HepG2 (cell line): Measurements from ENCODE around the gene PLXNA4. TPM values are rescaled to one million over a fixed set of nuclear protein-coding genes. Genes with fewer than 3 reads are reported as not detected.

Experiments
- ATAC-seq: fragments of 200-7000 bp; cut with Tn5 transposase; 3 replicates; pipeline ENCODE4 v1.9.1; 2020; ENCODE audit warnings: mild to moderate bottlenecking, moderate library complexity
- BruUV-seq: library from RNA; stranded (reverse); fragments of 400-500 nt; replicated peaks from 2 replicates; lab custom pipeline; 2021; lab: Mats Ljungman, UMichigan
- CTCF ChIA-PET: fragments of 300-600 bp; formaldehyde crosslinking; extraction: SDS; loops from one replicate; lab custom pipeline; 2021; ENCODE audit warnings: low total read pairs, inconsistent platforms, low intra/inter-chr PET ratio; lab: Yijun Ruan, JAX
- POLR2A ChIA-PET: fragments of 350-600 bp; sonication (Branson Sonifier 250); formaldehyde crosslinking; loops from one replicate; lab custom pipeline; 2020; ENCODE audit warnings: antibody characterized with exemption, inconsistent platforms; lab: Yijun Ruan, JAX
- DNase-seq: peaks from one replicate; pipeline ENCODE4 v3.0.0-alpha.2; 2015; ENCODE audit warnings: low spot score
- FAIRE-seq: peaks from 3 replicates; lab custom pipeline; 2011; peaks lifted over from hg19 to GRCh38; lab: Jason Lieb, UNC
- H2AFZ ChIP-seq: one replicate; pipeline ENCODE4 v1.6.1; 2011; ENCODE audit warnings: low read length, inconsistent platforms
- H3K27ac ChIP-seq: fragments of 300-600 bp; 3 replicates; pipeline ENCODE4 v1.8.0; 2011; ENCODE audit warnings: mixed run types, mild to moderate bottlenecking, mixed read lengths, low read length, inconsistent platforms; ENCODE audit not compliant: insufficient read depth; ENCODE audit errors: extremely low read length
- H3K27me3 ChIP-seq, 2 experiments: fragments of 200-600 bp in 1 of 2; 2 replicates in 1 of 2; 3 replicates in 1 of 2; pipeline versions ENCODE4 v1.6.0 to v1.8.0; 2011; ENCODE audit warnings: low read length in 2 of 2, mild to moderate bottlenecking in 2 of 2, moderate library complexity in 2 of 2, inconsistent platforms in 1 of 2; ENCODE audit not compliant: insufficient read depth in 2 of 2, control insufficient read depth in 1 of 2
- H3K36me3 ChIP-seq, 2 experiments: fragments of 200-600 bp in 1 of 2; replicated peaks in 1 of 2; 2 replicates in 1 of 2; 3 replicates in 1 of 2; pipeline versions ENCODE4 v1.5.1 to v1.8.0; 2011; ENCODE audit warnings: low read length in 2 of 2, inconsistent platforms in 1 of 2; ENCODE audit not compliant: insufficient read depth in 2 of 2, control insufficient read depth in 1 of 2
- H3K4me1 ChIP-seq: 2 replicates; pipeline ENCODE4 v1.5.1; 2012; ENCODE audit warnings: low read length, inconsistent platforms; ENCODE audit not compliant: insufficient read depth
- H3K4me2 ChIP-seq: 2 replicates; pipeline ENCODE4 v1.6.0; 2011; ENCODE audit warnings: low read depth, low read length, inconsistent platforms
- H3K4me3 ChIP-seq, 3 experiments: fragments of 200-600 bp in 1 of 3; sonication (generic), shearing (Covaris generic) in 1 of 3; replicated peaks in 1 of 3; 2 replicates each; pipeline ENCODE4 v1.5.1; 2011 to 2016; ENCODE audit warnings: low read length in 3 of 3, inconsistent platforms in 2 of 3, low read depth in 2 of 3, mild to moderate bottlenecking in 2 of 3, control low read depth in 1 of 3, mixed read lengths in 1 of 3; ENCODE audit not compliant: insufficient read depth in 1 of 3
- H3K79me2 ChIP-seq: one replicate; pipeline ENCODE4 v1.6.1; 2011; ENCODE audit warnings: low read length, inconsistent platforms; ENCODE audit not compliant: insufficient read depth
- H3K9ac ChIP-seq: 2 replicates; pipeline ENCODE4 v1.6.0; 2011; ENCODE audit warnings: mild to moderate bottlenecking, low read depth, low read length, inconsistent platforms; ENCODE audit not compliant: insufficient read depth
- H3K9me3 ChIP-seq: 2 replicates; pipeline ENCODE4 v1.5.1; 2012; ENCODE audit warnings: mild to moderate bottlenecking, low read length
- H4K20me1 ChIP-seq: 2 replicates; pipeline ENCODE4 v1.6.0; 2011; ENCODE audit warnings: inconsistent platforms, mild to moderate bottlenecking, low read length, moderate library complexity; ENCODE audit not compliant: insufficient read depth
- HOXA9 ChIP-seq: sonication (generic); formaldehyde crosslinking; IDR thresholded peaks from 2 replicates; pipeline ENCODE4 v1.8.1; 2022; ENCODE audit warnings: missing genetic modification reagents, mild to moderate bottlenecking, moderate library complexity, borderline replicate concordance
- RFX1 ChIP-seq: fragments of 450-650 bp; IDR thresholded peaks from 2 replicates; pipeline ENCODE4 v1.6.1; 2017
- ZFP36L1 ChIP-seq: sonication (generic); formaldehyde crosslinking; IDR thresholded peaks from 2 replicates; pipeline ENCODE4 v1.8.0; 2022; ENCODE audit warnings: mild to moderate bottlenecking, missing genetic modification reagents, moderate library complexity
- WGBS: methylation state at CpG from one replicate; pipeline ENCODE4 v1.1.6; 2017; ENCODE audit warnings: low lambda C conversion rate; 5-methylcytosine and 5-hydroxymethylcytosine counted together
- in situ Hi-C: cut with HindIII; loops from 2 replicates; pipeline ENCODE4 v1.10.0; 2017; ENCODE audit warnings: low pct_unique_long_range_greater_than_20kb; ENCODE audit not compliant: extremely low pct_ligation_motif_present
- intact Hi-C: fragments of 100-400 bp; cut with micrococcal nuclease; formaldehyde crosslinking; loops from one replicate; pipeline ENCODE4 v1.10.0; 2022; ENCODE audit not compliant: unreplicated experiment
- polyA plus RNA-seq, 8 experiments: library from polyadenylated mRNA; depleted of rRNA in 3 of 8; stranded (reverse) in 7 of 8; unstranded in 1 of 8; fragments of >200 nt; fragmentation: Illumina TruSeq in 4 of 8; extraction: Trizol in 4 of 8; gene quantifications; 2 replicates each; pipeline versions ENCODE4 v1.2.1 to v1.2.3, GENCODE V29; 2011 to 2016; ENCODE audit warnings: low read depth in 4 of 8, missing spikeins in 1 of 8, mixed read lengths in 1 of 8; ENCODE audit not compliant: insufficient read depth in 1 of 8
- total RNA-seq, 5 experiments: library from RNA; depleted of rRNA; stranded (reverse); fragments of >200 nt; fragmentation: Illumina TruSeq; extraction: Trizol; gene quantifications; 2 replicates each; pipeline ENCODE4 v1.2.3, GENCODE V29; 2016; ENCODE audit warnings: low read depth in 1 of 5
- TF ChIP-seq, protein P1 (sequence below): sonication (generic); formaldehyde crosslinking; IDR thresholded peaks from 2 replicates; pipeline ENCODE4 v1.4.0; 2020; ENCODE audit warnings: missing genetic modification reagents
- TF ChIP-seq, protein P2 (sequence below): sonication (generic); formaldehyde crosslinking; IDR thresholded peaks from 2 replicates; pipeline ENCODE4 v1.9.0; 2021; ENCODE audit warnings: missing genetic modification reagents, borderline replicate concordance

PLXNA4 gene
- total and polyA plus RNA-seq, 2 of the 13 experiments (the other 11 are each of a cell fraction or from before 2014, with no cell fraction given), result 0.01 to 0.04 TPM

DNA sequence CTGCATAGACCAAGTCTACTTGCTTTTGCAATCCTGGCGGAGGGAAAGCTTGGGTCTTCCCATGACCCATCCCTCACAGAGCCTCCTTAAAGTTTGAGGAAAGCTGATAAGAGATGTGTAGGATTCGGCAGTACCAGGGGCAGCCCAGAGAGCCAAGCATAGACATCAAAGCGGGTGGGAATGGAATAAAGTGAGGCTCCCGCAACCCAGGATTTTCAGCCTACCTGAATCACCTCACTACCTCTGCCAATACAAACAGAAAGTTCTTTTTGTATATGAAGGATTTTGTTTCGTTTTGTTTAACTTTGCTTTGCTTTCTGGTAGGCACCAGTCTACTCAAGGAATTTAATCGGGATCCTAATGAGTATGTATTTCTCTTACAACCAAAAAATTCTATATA is 451.7 kb downstream of the PLXNA4 start (continued):
- TF ChIP-seq HOXA9 (CRISPR knock-in tag), result no peak
- TF ChIP-seq, protein P1, sequence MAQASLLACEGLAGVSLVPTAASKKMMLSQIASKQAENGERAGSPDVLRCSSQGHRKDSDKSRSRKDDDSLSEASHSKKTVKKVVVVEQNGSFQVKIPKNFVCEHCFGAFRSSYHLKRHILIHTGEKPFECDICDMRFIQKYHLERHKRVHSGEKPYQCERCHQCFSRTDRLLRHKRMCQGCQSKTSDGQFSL (CRISPR knock-in tag), result no peak
- TF ChIP-seq, protein P2, sequence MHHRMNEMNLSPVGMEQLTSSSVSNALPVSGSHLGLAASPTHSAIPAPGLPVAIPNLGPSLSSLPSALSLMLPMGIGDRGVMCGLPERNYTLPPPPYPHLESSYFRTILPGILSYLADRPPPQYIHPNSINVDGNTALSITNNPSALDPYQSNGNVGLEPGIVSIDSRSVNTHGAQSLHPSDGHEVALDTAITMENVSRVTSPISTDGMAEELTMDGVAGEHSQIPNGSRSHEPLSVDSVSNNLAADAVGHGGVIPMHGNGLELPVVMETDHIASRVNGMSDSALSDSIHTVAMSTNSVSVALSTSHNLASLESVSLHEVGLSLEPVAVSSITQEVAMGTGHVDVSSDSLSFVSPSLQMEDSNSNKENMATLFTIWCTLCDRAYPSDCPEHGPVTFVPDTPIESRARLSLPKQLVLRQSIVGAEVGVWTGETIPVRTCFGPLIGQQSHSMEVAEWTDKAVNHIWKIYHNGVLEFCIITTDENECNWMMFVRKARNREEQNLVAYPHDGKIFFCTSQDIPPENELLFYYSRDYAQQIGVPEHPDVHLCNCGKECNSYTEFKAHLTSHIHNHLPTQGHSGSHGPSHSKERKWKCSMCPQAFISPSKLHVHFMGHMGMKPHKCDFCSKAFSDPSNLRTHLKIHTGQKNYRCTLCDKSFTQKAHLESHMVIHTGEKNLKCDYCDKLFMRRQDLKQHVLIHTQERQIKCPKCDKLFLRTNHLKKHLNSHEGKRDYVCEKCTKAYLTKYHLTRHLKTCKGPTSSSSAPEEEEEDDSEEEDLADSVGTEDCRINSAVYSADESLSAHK (CRISPR knock-in tag), result no peak

DNA sequence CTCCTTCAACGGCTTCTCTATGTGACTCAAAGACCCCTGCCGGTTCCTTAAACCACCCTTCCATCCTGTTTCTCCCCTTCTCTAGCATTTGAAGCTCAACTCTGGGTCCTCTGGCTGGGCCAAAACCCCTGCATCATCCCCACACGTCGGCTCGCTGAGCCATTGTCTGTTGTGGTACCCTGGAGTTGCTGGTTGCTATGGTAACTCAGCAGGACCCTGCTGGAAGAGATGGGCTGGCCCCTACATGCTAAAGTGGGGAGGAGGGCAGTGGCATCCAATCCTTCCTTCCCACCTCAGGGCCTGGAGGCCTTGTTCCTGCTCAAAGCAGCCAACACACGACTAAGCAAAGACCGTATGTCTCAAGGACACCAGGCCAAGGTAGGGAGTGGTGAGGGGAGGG is 452.5 kb downstream of the PLXNA4 start:
- Histone ChIP-seq H3K27me3 (peaks cover 0 to 12% of the 10 kb centered on the region in 2 experiments; a peak in 2 of 5 replicates), H3K79me2 (no peaks in the 10 kb centered on the region), H3K4me3 (no peak overlapping the region), H4K20me1 (no peaks in the 10 kb centered on the region), H3K36me3 (no peaks in the 10 kb centered on the region), H3K4me1 (no peaks in the 10 kb centered on the region), H3K9ac (no peak overlapping the region), H3K4me2 (no peak overlapping the region), H3K9me3 (no peaks in the 10 kb centered on the region), H2AFZ (no peak overlapping the region), H3K27ac (no peak overlapping the region)
- ChIA-PET POLR2A (no interaction called here), CTCF (no interaction called here)
- in situ Hi-C loops, result no loop called here
- intact Hi-C loops, result no loop called here
- WGBS, result 0% methylated on average over 7 of the region's 7 CpGs
- FAIRE-seq, result no peak
- no peak for DNase-seq
- no TSS peak for BruUV-seq
- TF ChIP-seq ZFP36L1 (CRISPR knock-in tag) (no peak), RFX1 (peak; percentile 13; the same call in 1 of the 2 replicates)
- ATAC-seq, result no peak
